Lung (tissue), 12 donors: Measurements from ENCODE around the gene WDPCP. TPM values are rescaled to one million over a fixed set of nuclear protein-coding genes. Genes with fewer than 3 reads are reported as not detected.

Experiments used
- ATAC-seq: fragments of 200-7000 bp; cut with Tn5 transposase; one replicate; pipeline ENCODE4 v1.9.1; 2020; ENCODE audit warnings: moderate number of reproducible peaks; ENCODE audit not compliant: insufficient read depth, low FRiP score
- DNase-seq, 3 donors: peaks; one replicate each; pipeline ENCODE4 v3.0.0-alpha.2; 2013 to 2017
- H3K27ac ChIP-seq, 2 donors: one replicate each; pipeline ENCODE4 v1.5.1; 2013; ENCODE audit warnings: mild to moderate bottlenecking in 2 of 2, moderate library complexity in 2 of 2, control low read depth in 1 of 2, inconsistent platforms in 1 of 2, low read depth in 1 of 2, low read length in 1 of 2
- H3K27me3 ChIP-seq, 3 donors: one replicate each; pipeline ENCODE4 v1.5.1; 2013; ENCODE audit warnings: low read length in 2 of 3; ENCODE audit not compliant: control insufficient read depth in 3 of 3, insufficient read depth in 3 of 3
- H3K36me3 ChIP-seq, 4 donors: one replicate each; pipeline ENCODE4 v1.5.1; 2013; ENCODE audit warnings: low read length in 4 of 4, mild to moderate bottlenecking in 1 of 4, moderate library complexity in 1 of 4; ENCODE audit not compliant: control insufficient read depth in 4 of 4, insufficient read depth in 4 of 4
- H3K4me1 ChIP-seq, 5 donors: one replicate each; pipeline ENCODE4 v1.5.1; 2013; ENCODE audit warnings: low read length in 5 of 5, mild to moderate bottlenecking in 2 of 5, moderate library complexity in 1 of 5; ENCODE audit not compliant: control insufficient read depth in 5 of 5, insufficient read depth in 5 of 5
- H3K4me3 ChIP-seq: one replicate; pipeline ENCODE4 v1.5.1; 2013; ENCODE audit warnings: mild to moderate bottlenecking, control low read depth, moderate library complexity
- H3K9ac ChIP-seq, 2 donors: one replicate each; pipeline ENCODE4 v1.5.1; 2013; ENCODE audit warnings: low read length in 2 of 2, control low read depth in 1 of 2; ENCODE audit not compliant: insufficient read depth in 1 of 2
- H3K9me3 ChIP-seq, 4 donors: one replicate each; pipeline ENCODE4 v1.5.1; 2013; ENCODE audit warnings: low read length in 3 of 4, mild to moderate bottlenecking in 1 of 4, moderate library complexity in 1 of 4; ENCODE audit not compliant: control insufficient read depth in 4 of 4, insufficient read depth in 3 of 4
- WGBS, 2 donors: extraction: QIAGEN DNeasy Blood & Tissue Kit; methylation state at CpG; one replicate each; pipeline ENCODE4 v1.1.7; 2013; 5-methylcytosine and 5-hydroxymethylcytosine counted together
- polyA plus RNA-seq, 2 donors: library from polyadenylated mRNA; stranded (reverse); fragments of 200-250 nt; gene quantifications; one replicate each; pipeline ENCODE4 v1.2.1, GENCODE V29; 2013
- total RNA-seq, 2 donors: library from RNA; depleted of rRNA in 1 of 2; stranded (reverse); fragments of >200 nt in 1 of 2; gene quantifications; one replicate each; pipeline ENCODE4 v1.2.1, GENCODE V29; 2014 to 2021
- TF ChIP-seq, protein P1 (sequence below): IDR thresholded peaks from 2 replicates; pipeline ENCODE4 v1.5.1; 2012; ENCODE audit warnings: mild to moderate bottlenecking; ENCODE audit errors: control extremely low read depth, extremely low read depth
- donor health status: control.
- donor health status: control.
- donor health status: Bipolar disorder and iron deficiency.
- donor health status: healthy.
- donor health status: DM: yes; HTN: yes; CAD: no.

Gene WDPCP
- total and polyA plus RNA-seq, 4 donors = 2.3 to 40.7 (median 8.6) TPM

DNA sequence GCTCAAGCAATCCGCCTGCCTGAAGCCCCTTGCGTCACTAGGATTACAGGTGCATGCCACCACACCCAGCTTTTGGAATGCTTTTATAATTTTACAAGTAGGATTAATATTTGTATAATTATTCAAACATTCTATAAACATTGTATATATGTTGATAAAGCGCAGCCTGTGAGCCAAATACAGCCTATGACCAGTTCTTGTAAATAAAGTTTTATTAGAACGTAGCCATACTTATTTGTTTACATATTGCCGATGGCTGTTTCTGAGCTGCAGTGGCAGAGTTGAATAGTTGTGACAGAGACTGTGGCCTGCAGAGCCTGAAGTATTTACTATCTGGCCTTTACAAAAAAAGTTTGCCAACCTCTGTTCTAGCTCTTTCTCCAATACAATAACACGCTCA lies 305.0 kb downstream of the WDPCP start:
- TF ChIP-seq, protein P1, sequence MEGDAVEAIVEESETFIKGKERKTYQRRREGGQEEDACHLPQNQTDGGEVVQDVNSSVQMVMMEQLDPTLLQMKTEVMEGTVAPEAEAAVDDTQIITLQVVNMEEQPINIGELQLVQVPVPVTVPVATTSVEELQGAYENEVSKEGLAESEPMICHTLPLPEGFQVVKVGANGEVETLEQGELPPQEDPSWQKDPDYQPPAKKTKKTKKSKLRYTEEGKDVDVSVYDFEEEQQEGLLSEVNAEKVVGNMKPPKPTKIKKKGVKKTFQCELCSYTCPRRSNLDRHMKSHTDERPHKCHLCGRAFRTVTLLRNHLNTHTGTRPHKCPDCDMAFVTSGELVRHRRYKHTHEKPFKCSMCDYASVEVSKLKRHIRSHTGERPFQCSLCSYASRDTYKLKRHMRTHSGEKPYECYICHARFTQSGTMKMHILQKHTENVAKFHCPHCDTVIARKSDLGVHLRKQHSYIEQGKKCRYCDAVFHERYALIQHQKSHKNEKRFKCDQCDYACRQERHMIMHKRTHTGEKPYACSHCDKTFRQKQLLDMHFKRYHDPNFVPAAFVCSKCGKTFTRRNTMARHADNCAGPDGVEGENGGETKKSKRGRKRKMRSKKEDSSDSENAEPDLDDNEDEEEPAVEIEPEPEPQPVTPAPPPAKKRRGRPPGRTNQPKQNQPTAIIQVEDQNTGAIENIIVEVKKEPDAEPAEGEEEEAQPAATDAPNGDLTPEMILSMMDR = no peak
- Histone ChIP-seq H3K9me3 (peaks cover 3 to 7% (median 5%) of the 10 kb centered on the region in 4 donors), H3K4me1 (no peaks in the 10 kb centered on the region), H3K27ac (no peak overlapping the region), H3K4me3 (no peak overlapping the region), H3K36me3 (no peaks in the 10 kb centered on the region), H3K27me3 (no peaks in the 10 kb centered on the region), H3K9ac (no peak overlapping the region)
- 94 to 96% methylated on average over 6 of the region's 6 CpGs for WGBS, 2 donors
- ATAC-seq (no peak), DNase-seq (no peak)

DNA sequence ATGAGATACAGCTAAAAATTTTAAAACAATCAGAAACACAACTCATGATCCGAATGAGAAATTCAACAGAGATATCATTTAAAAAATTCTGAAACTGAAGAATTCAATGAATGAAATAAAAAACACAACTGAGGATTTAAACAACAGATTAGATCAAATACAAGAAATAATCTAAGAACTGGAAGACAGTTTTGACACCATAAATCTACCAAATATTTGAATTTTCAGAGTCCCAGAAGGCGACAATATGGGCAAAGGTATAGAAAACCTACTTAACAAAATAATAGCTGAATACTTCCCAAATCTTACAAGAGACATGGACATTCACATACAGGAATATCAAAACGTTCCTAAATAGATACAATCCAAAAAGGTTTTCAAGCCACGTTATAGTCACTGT lies 315.7 kb downstream of the WDPCP start:
- DNase-seq (no peak), ATAC-seq (no peak)
- Histone ChIP-seq H3K4me1 (no peaks in the 10 kb centered on the region), H3K27ac (no peak overlapping the region), H3K27me3 (no peaks in the 10 kb centered on the region), H3K4me3 (no peak overlapping the region), H3K9me3 (peaks cover 0 to 29% (median 6%) of the 10 kb centered on the region in 4 donors), H3K36me3 (no peaks in the 10 kb centered on the region), H3K9ac (no peak overlapping the region)
- TF ChIP-seq, protein P1 = no peak
- 92 to 96% methylated on average over 4 of the region's 4 CpGs for WGBS, 2 donors

DNA sequence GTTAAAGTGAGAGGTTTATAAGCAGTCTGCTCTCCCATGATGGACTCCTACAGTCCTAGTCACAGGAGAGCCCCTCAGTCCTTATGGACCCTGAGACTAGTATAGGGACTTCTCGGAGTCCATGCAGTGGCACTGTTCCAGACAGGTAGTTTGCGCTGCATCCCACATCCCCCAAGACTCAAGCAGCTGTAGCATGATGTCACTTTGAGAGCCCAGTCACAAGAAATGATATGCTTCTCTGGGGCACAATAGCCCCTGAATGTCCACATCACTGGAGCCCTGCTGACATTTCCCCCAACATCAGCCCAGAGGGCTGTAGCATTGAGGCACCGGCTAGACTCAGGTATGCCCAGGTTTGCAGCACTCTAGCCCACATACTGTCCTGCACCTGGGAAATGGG lies 317.6 kb downstream of the WDPCP start:
- ATAC-seq (no peak), DNase-seq (no peak)
- no peaks in the 10 kb centered on the region for H3K4me1 ChIP-seq
- H3K27me3 ChIP-seq = no peaks in the 10 kb centered on the region
- no peaks in the 10 kb centered on the region for H3K36me3 ChIP-seq
- no peak overlapping the region for H3K27ac ChIP-seq
- H3K9ac ChIP-seq = no peak overlapping the region
- peaks cover 0 to 22% (median 6%) of the 10 kb centered on the region in 4 donors for H3K9me3 ChIP-seq
- TF ChIP-seq, protein P1 = no peak
- 94 to 98% methylated on average over 3 of the region's 3 CpGs for WGBS, 2 donors
- no peak overlapping the region for H3K4me3 ChIP-seq

DNA sequence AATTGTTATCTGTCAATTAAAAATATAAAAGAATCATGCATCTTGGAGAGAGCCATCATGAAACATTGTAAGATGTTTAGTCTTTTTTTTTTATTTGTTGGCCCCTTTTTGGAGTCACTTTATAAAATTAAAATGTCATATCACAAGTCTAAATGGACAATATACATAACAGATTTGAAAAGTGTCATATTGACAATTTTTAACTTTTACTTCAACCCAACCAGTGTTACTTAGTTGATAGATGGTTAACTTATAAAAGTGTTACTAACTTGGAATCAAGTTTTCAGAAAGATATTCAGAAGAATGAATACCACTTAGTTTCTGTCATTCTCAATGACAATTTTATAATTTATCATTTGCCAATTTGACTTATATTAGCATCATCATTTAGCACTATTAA lies 319.3 kb downstream of the WDPCP start:
- ATAC-seq (no peak), DNase-seq (no peak)
- peaks cover 2 to 20% (median 6%) of the 10 kb centered on the region in 4 donors for H3K9me3 ChIP-seq
- no peaks in the 10 kb centered on the region for H3K4me1 ChIP-seq
- H3K36me3 ChIP-seq = no peaks in the 10 kb centered on the region
- H3K27ac ChIP-seq = no peak overlapping the region
- TF ChIP-seq, protein P1 = no peak
- H3K9ac ChIP-seq = no peak overlapping the region
- H3K4me3 ChIP-seq = no peak overlapping the region
- H3K27me3 ChIP-seq = no peaks in the 10 kb centered on the region
